AG04450 (cell line): ENCODE results near the gene RNF20. TPM values are rescaled to one million over a fixed set of nuclear protein-coding genes. Genes with fewer than 3 reads are reported as not detected.
"Not testable (repeated sequence)": the region's sequence is repeated elsewhere in the genome, so short reads cannot be mapped to it uniquely, and the experiment has no call there.

ENCODE experiments used
- CTCF ChIA-PET: fragments of 300-600, 350-600 bp; formaldehyde crosslinking; extraction: SDS; loops from one replicate; lab custom pipeline; 2022; ENCODE audit warnings: antibody characterized with exemption, inconsistent platforms; lab: Charles Lee
- POLR2A ChIA-PET: fragments of 350-600 bp; formaldehyde crosslinking; extraction: SDS; loops from one replicate; lab custom pipeline; 2021; ENCODE audit warnings: antibody characterized with exemption, inconsistent platforms; lab: Yijun Ruan, JAX
- DNase-seq: peaks from one replicate; pipeline ENCODE4 v3.0.0-alpha.2; 2011; ENCODE audit warnings: low read depth, low spot score
- H3K27ac ChIP-seq: one replicate; pipeline ENCODE4 v1.5.1; 2012; ENCODE audit warnings: low read depth, low read length, control low read depth
- H3K27me3 ChIP-seq: one replicate; pipeline ENCODE4 v1.6.0; 2012; ENCODE audit warnings: low read length; ENCODE audit not compliant: control insufficient read depth, insufficient read depth
- H3K4me3 ChIP-seq: 2 replicates; pipeline ENCODE4 v1.5.1; 2011; ENCODE audit warnings: mild to moderate bottlenecking, low read depth, low read length, control low read depth
- H3K9me3 ChIP-seq: 2 replicates; pipeline ENCODE4 v1.5.1; 2012; ENCODE audit warnings: low read length; ENCODE audit not compliant: control insufficient read depth, insufficient read depth
- CTCF ChIP-seq: IDR thresholded peaks from 2 replicates; pipeline ENCODE4 v1.5.1; 2011; ENCODE audit warnings: low read depth, low read length, control low read depth, inconsistent platforms
- polyA plus RNA-seq: library from polyadenylated mRNA; depleted of rRNA; stranded (reverse); fragments of >200 nt; gene quantifications from 2 replicates; pipeline ENCODE4 v1.2.3, GENCODE V29; 2011

The RNF20 gene
- polyA plus RNA-seq, 1 experiment = 42.0 TPM

DNA sequence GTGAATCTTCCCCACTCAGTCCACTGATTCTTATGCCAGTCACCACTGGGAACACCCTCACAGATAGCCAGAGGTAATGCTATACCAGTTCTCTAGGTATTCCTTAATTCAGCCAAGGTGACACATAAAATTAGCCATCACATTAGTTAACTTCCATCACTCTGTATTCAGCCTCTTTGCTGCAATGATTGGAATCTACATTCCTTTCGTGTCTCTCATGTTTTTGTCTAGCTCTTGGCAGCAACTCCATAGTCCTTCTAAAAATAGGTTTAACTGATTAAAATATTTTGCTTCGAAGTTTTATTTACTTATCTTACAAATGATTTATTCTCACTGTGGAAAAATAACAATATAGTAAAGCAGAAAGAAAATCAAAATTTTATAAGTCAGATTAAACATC, 19.6 kb upstream of the RNF20 start:
- Histone ChIP-seq H3K4me3 (no peak overlapping the region), H3K27me3 (no peaks in the 10 kb centered on the region), H3K27ac (no peak overlapping the region), H3K9me3 (no peaks in the 10 kb centered on the region)
- no peak for DNase-seq
- ChIA-PET POLR2A (no interaction called here), CTCF (interaction anchor here (1.0 to 2.8 kb wide), 2 partner anchors 16 to 55 kb away, joined by 5 to 11 read pairs; no protein-coding TSS in a partner anchor)
- TF ChIP-seq CTCF = no peak

- DNase-seq = no peak
- Histone ChIP-seq H3K27ac (no peak overlapping the region), H3K27me3 (no peaks in the 10 kb centered on the region), H3K9me3 (no peaks in the 10 kb centered on the region), H3K4me3 (no peak overlapping the region)
- ChIA-PET POLR2A (no interaction called here), CTCF (interaction anchor here (2.7 kb wide), 1 partner anchor 13 kb away, joined by 17 read pairs; no protein-coding TSS in a partner anchor)
- no peak for TF ChIP-seq CTCF
Measured at GRCh38 chr9:101516655-101517054, 17.0 kb upstream of the RNF20 start.

GRCh38 chr9:101518489-101518888, 15.2 kb upstream of the RNF20 start:
- CTCF ChIA-PET = interaction anchor here (1.3 to 2.7 kb wide), 3 partner anchors 11 to 61 kb away, joined by 3 to 17 read pairs (median 9); no protein-coding TSS in a partner anchor
- POLR2A ChIA-PET, H3K27ac ChIP-seq, H3K27me3 ChIP-seq, H3K4me3 ChIP-seq, DNase-seq, H3K9me3 ChIP-seq: not testable (repeated sequence)

DNA sequence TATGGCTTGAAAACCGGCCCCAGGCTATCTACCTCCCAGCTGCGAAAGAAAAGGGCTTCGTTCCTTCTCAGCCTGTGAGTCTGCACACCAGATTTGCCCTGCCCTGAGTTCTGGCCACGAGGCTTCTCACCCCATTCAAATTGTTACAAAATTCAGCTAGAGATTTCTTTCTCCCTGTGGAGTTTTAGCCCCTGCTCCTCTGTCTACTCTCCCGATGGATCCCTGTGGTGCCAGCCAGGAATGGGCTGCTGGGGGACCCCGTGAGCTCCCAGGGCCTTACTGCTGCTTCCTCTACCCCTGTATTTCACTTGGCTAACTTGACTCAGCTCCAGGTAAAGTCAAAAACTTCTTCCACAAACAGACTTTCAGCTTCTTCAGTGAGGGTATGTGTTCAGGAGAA, 9.3 kb upstream of the RNF20 start:
- POLR2A ChIA-PET = no interaction called here
- H3K27me3 ChIP-seq = no peaks in the 10 kb centered on the region
- H3K9me3 ChIP-seq = no peaks in the 10 kb centered on the region
- CTCF ChIA-PET = interaction anchor here (1.5 to 16.3 kb wide), 3 partner anchors 10 to 75 kb away, joined by 4 to 600 read pairs (median 8); no protein-coding TSS in a partner anchor
- no peak for DNase-seq
- no peak overlapping the region for H3K27ac ChIP-seq
- H3K4me3 ChIP-seq = no peak overlapping the region
- TF ChIP-seq CTCF = no peak

DNA sequence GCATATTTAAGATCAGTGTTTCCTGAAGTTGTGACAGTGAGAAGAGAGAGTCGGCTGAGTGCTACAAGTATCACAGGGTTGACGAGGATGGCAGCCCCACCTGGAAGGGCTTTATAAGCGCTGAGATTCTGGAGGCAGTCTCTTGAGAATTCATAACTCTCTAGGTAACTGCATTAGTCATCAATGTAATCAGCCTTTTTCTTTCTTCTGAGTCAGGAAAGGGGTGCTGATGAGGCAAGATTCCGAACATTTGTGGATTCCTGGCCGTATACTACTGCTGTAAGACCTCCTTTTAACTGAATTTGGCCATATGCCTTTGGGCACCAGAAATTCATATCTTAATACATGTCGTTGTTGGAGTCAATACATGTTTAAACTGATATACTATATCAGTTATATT, 6.6 kb upstream of the RNF20 start:
- TF ChIP-seq CTCF = no peak
- Histone ChIP-seq H3K4me3 (no peak overlapping the region), H3K9me3 (no peaks in the 10 kb centered on the region), H3K27ac (no peak overlapping the region), H3K27me3 (no peaks in the 10 kb centered on the region)
- DNase-seq = no peak
- POLR2A ChIA-PET = no interaction called here
- CTCF ChIA-PET = interaction anchor here (1.1 to 16.3 kb wide), 4 partner anchors 65 to 138 kb away, joined by 4 to 600 read pairs (median 28); no protein-coding TSS in a partner anchor
